HCT116 (cell line): Measurements from ENCODE around the gene MORF4L2. TPM values are rescaled to one million over a fixed set of nuclear protein-coding genes. Genes with fewer than 3 reads are reported as not detected.

Experiments
- ATAC-seq: fragments of 200-7000 bp; cut with Tn5 transposase; 2 replicates; pipeline ENCODE4 v1.9.1; 2020; ENCODE audit warnings: mild to moderate bottlenecking, moderate library complexity
- BruUV-seq: library from RNA; stranded (reverse); fragments of 400-500 nt; replicated peaks from 2 replicates; lab custom pipeline; 2021; lab: Mats Ljungman, UMichigan
- CTCF ChIA-PET: fragments of 300-600 bp; sonication (Branson Sonifier 250); formaldehyde crosslinking; loops from one replicate; lab custom pipeline; 2021; ENCODE audit warnings: antibody characterized with exemption; lab: Charles Lee
- POLR2A ChIA-PET: fragments of 300-600, 350-600 bp; sonication (Branson Sonifier 250); formaldehyde crosslinking; loops from one replicate; lab custom pipeline; 2021; ENCODE audit warnings: antibody characterized with exemption; lab: Charles Lee
- RAD21 ChIA-PET, 2 experiments: fragments of 300-600 bp; sonication (Branson Sonifier 250); formaldehyde crosslinking; loops; one replicate each; lab custom pipeline; 2023; ENCODE audit warnings: low total read pairs in 2 of 2; ENCODE audit not compliant: uncharacterized antibody in 2 of 2, unreplicated experiment in 2 of 2, low non-redundant PET in 1 of 2; lab: Charles Lee
- DNase-seq: peaks from one replicate; pipeline ENCODE4 v3.0.0-alpha.2; 2010; ENCODE audit warnings: low read depth, low spot score
- H2AFZ ChIP-seq: fragments of 200-600 bp; shearing (Covaris generic), sonication (generic); 2 replicates; pipeline ENCODE4 v1.6.1; 2017; ENCODE audit warnings: low read depth, mixed run types, mixed read lengths, antibody characterized with exemption, low read length; ENCODE audit not compliant: poor library complexity, severe bottlenecking
- H3K27ac ChIP-seq: 2 replicates; pipeline ENCODE4 v1.5.1; 2012; ENCODE audit warnings: low read depth, low read length
- H3K27me3 ChIP-seq: fragments of 200-600 bp; sonication (generic); 2 replicates; pipeline ENCODE4 v1.6.1; 2016; ENCODE audit warnings: mixed run types, low read length, mixed read lengths; ENCODE audit not compliant: insufficient read depth
- H3K36me3 ChIP-seq, 2 experiments: fragments of 200-500 bp in 1 of 2; fragments of 200-600 bp in 1 of 2; sonication (Bioruptor generic) in 1 of 2; sonication (generic) in 1 of 2; 2 replicates each; pipeline versions ENCODE4 v1.5.1 to v1.6.1; 2014 to 2016; ENCODE audit warnings: low read length in 2 of 2, inconsistent platforms in 1 of 2, mixed read lengths in 1 of 2, mixed run types in 1 of 2; ENCODE audit not compliant: insufficient read depth in 2 of 2, control insufficient read depth in 1 of 2
- H3K4me1 ChIP-seq, 2 experiments: fragments of 200-600 bp in 1 of 2; sonication (generic) in 1 of 2; 2 replicates each; pipeline versions ENCODE4 v1.5.1 to v1.6.1; 2012 to 2017; ENCODE audit warnings: low read length in 2 of 2, inconsistent platforms in 1 of 2, mild to moderate bottlenecking in 1 of 2, mixed read lengths in 1 of 2, mixed run types in 1 of 2, moderate library complexity in 1 of 2; ENCODE audit not compliant: insufficient read depth in 2 of 2, control insufficient read depth in 1 of 2
- H3K4me2 ChIP-seq: fragments of 200-600 bp; sonication (generic); 2 replicates; pipeline ENCODE4 v1.6.1; 2017; ENCODE audit warnings: mixed run types, low read length, mixed read lengths
- H3K4me3 ChIP-seq, 2 experiments: fragments of 200-600 bp in 1 of 2; sonication (generic) in 1 of 2; replicated peaks in 1 of 2; 2 replicates each; pipeline ENCODE4 v1.5.1; 2011 to 2016; ENCODE audit warnings: low read length in 2 of 2, control low read depth in 1 of 2, low read depth in 1 of 2, mild to moderate bottlenecking in 1 of 2, mixed read lengths in 1 of 2, mixed run types in 1 of 2
- H3K79me2 ChIP-seq: fragments of 200-600 bp; sonication (generic); 2 replicates; pipeline ENCODE4 v1.6.1; 2017; ENCODE audit warnings: mild to moderate bottlenecking, mixed run types, low read length, moderate library complexity, mixed read lengths; ENCODE audit not compliant: insufficient read depth
- H3K9ac ChIP-seq: fragments of 200-600 bp; sonication (generic); 2 replicates; pipeline ENCODE4 v1.6.1; 2016; ENCODE audit warnings: low read length, mixed read lengths
- H3K9me2 ChIP-seq: fragments of 200-600 bp; sonication (generic), shearing (Covaris generic); 2 replicates; pipeline ENCODE4 v1.6.1; 2017; ENCODE audit warnings: mixed run types, mild to moderate bottlenecking, moderate library complexity; ENCODE audit not compliant: insufficient read depth
- H3K9me3 ChIP-seq, 2 experiments: fragments of 200-500 bp in 1 of 2; fragments of 200-600 bp in 1 of 2; sonication (Bioruptor generic) in 1 of 2; sonication (generic) in 1 of 2; 2 replicates each; pipeline ENCODE4 v1.6.1; 2014 to 2017; ENCODE audit warnings: low read length in 2 of 2, mixed read lengths in 2 of 2, inconsistent platforms in 1 of 2, low read depth in 1 of 2, mild to moderate bottlenecking in 1 of 2, mixed run types in 1 of 2, moderate library complexity in 1 of 2; ENCODE audit not compliant: control insufficient read depth in 1 of 2, insufficient read depth in 1 of 2
- H4K20me1 ChIP-seq: fragments of 200-600 bp; sonication (generic), shearing (Covaris generic); 2 replicates; pipeline ENCODE4 v1.6.1; 2017; ENCODE audit warnings: mixed run types, mild to moderate bottlenecking, moderate library complexity; ENCODE audit not compliant: insufficient read depth
- ATF3 ChIP-seq: IDR thresholded peaks from 2 replicates; pipeline ENCODE4 v1.6.1; 2012
- CTCF ChIP-seq, 3 experiments: fragments of 200-600 bp in 1 of 3; sonication (generic) in 1 of 3; IDR thresholded peaks in 2 of 3; conservative IDR thresholded peaks in 1 of 3; 2 replicates each; pipeline ENCODE4 v1.5.1; 2012 to 2017; ENCODE audit warnings: low read depth in 2 of 3, low read length in 2 of 3, antibody characterized with exemption in 1 of 3, borderline replicate concordance in 1 of 3, control low read depth in 1 of 3, mild to moderate bottlenecking in 1 of 3, mixed read lengths in 1 of 3, mixed run types in 1 of 3, moderate library complexity in 1 of 3; ENCODE audit not compliant: insufficient read depth in 1 of 3
- POLR2AphosphoS5 ChIP-seq: IDR thresholded peaks from 2 replicates; pipeline ENCODE4 v1.6.1; 2011; ENCODE audit warnings: mild to moderate bottlenecking, low read depth, low read length, moderate library complexity
- intact Hi-C: fragments of 100-400 bp; cut with micrococcal nuclease; formaldehyde crosslinking; loops from 2 replicates; pipeline ENCODE4 v1.10.0; 2022
- total RNA-seq: library from RNA; stranded (reverse); gene quantifications from one replicate; pipeline ENCODE4 v1.2.1, GENCODE V29; 2021; ENCODE audit not compliant: unreplicated experiment
- TF ChIP-seq, protein P1 (sequence below): IDR thresholded peaks from 2 replicates; pipeline ENCODE4 v1.6.1; 2012; ENCODE audit warnings: low read depth

MORF4L2 gene
- total RNA-seq, 1 experiment from 2014 or later, result 308 TPM

- BruUV-seq, result no TSS peak
- no peaks in the 10 kb centered on the region for H3K9me2 ChIP-seq
- intact Hi-C loops, result loop anchor here (1.0 to 5.0 kb wide), 3 partner anchors 86 to 155 kb away; no protein-coding TSS in a partner anchor
- CTCF ChIA-PET, result interaction anchor here (1.0 kb wide), 1 partner anchor 24 kb away, joined by 7 read pairs; no protein-coding TSS in a partner anchor
- TF ChIP-seq CTCF (IDR thresholded peaks at IDR 0.05 in 2 of 3, conservative IDR thresholded peaks at IDR 0.05 in 1 of 3; ENCODE audit: borderline replicate concordance in 1 of 3, insufficient read depth in 1 of 3, low read depth in 2 of 3, low read length in 2 of 3), result peak in 2 of 3 experiments; percentile 63 to 67; a peak in 4 of 6 replicates
- TF ChIP-seq ATF3, result no peak
- peak; percentile 46; the same call in 1 of the 2 replicates for TF ChIP-seq POLR2AphosphoS5
- TF ChIP-seq, protein P1, sequence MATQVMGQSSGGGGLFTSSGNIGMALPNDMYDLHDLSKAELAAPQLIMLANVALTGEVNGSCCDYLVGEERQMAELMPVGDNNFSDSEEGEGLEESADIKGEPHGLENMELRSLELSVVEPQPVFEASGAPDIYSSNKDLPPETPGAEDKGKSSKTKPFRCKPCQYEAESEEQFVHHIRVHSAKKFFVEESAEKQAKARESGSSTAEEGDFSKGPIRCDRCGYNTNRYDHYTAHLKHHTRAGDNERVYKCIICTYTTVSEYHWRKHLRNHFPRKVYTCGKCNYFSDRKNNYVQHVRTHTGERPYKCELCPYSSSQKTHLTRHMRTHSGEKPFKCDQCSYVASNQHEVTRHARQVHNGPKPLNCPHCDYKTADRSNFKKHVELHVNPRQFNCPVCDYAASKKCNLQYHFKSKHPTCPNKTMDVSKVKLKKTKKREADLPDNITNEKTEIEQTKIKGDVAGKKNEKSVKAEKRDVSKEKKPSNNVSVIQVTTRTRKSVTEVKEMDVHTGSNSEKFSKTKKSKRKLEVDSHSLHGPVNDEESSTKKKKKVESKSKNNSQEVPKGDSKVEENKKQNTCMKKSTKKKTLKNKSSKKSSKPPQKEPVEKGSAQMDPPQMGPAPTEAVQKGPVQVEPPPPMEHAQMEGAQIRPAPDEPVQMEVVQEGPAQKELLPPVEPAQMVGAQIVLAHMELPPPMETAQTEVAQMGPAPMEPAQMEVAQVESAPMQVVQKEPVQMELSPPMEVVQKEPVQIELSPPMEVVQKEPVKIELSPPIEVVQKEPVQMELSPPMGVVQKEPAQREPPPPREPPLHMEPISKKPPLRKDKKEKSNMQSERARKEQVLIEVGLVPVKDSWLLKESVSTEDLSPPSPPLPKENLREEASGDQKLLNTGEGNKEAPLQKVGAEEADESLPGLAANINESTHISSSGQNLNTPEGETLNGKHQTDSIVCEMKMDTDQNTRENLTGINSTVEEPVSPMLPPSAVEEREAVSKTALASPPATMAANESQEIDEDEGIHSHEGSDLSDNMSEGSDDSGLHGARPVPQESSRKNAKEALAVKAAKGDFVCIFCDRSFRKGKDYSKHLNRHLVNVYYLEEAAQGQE, result no peak
- TF ChIP-seq, all 23 proteins: peak for 2
- peaks cover 35% of the 10 kb centered on the region for H3K79me2 ChIP-seq
- H3K27ac ChIP-seq, result peak overlapping the region; percentile 94
- RAD21 ChIA-PET, result no interaction called here
- peak overlapping the region; percentile 9 for H2AFZ ChIP-seq
- H3K4me1 ChIP-seq, result peaks cover 2 to 17% of the 10 kb centered on the region in 2 experiments; a peak in 3 of 4 replicates
- H3K27me3 ChIP-seq, result no peaks in the 10 kb centered on the region
- no peaks in the 10 kb centered on the region for H4K20me1 ChIP-seq
- POLR2A ChIA-PET, result no interaction called here
- DNase-seq, result peak; percentile 64
- peaks cover 16 to 17% of the 10 kb centered on the region in 2 experiments for H3K36me3 ChIP-seq
- peak overlapping the region; percentile 56 to 77 for H3K4me3 ChIP-seq
- peak overlapping the region; percentile 83 for H3K4me2 ChIP-seq
- H3K9me3 ChIP-seq, result no peaks in the 10 kb centered on the region
- peak overlapping the region; percentile 74 for H3K9ac ChIP-seq
- peak; percentile 24 for ATAC-seq
Measured at GRCh38 chrX:103687696-103688201, 1.2 kb upstream of the MORF4L2 start.
